ENCODE results near the gene MGST2.

The MGST2 gene

GRCh38 chr4:139676913-139677585, 11.4 kb downstream of the MGST2 start:
- TF ChIP-seq CTCF (IDR thresholded peaks at IDR 0.05; ENCODE audit: borderline replicate concordance, insufficient read depth, low read depth, low read length) = no peak

GRCh38 chr4:139682309-139682708, 16.7 kb downstream of the MGST2 start:
- H3K4me3 ChIP-seq (ENCODE audit: low read depth, low read length) = no peak overlapping the region
- TF ChIP-seq CTCF (IDR thresholded peaks at IDR 0.05; ENCODE audit: borderline replicate concordance, insufficient read depth, low read depth, low read length) = no peak

More at GRCh38 chr4:139676913-139677585, 11.4 kb downstream of the MGST2 start:
- no peak overlapping the region for H3K4me3 ChIP-seq (ENCODE audit: low read depth, low read length)

- no peak for TF ChIP-seq CTCF (IDR thresholded peaks at IDR 0.05; ENCODE audit: borderline replicate concordance, insufficient read depth, low read depth, low read length)
- no peak overlapping the region for H3K4me3 ChIP-seq (ENCODE audit: low read depth, low read length)
These were observed 17.1 kb downstream of the MGST2 start for GRCh38 chr4:139682741-139683151.

GRCh38 chr4:139684351-139684750, 18.7 kb downstream of the MGST2 start:
- no peak for TF ChIP-seq CTCF (IDR thresholded peaks at IDR 0.05; ENCODE audit: borderline replicate concordance, insufficient read depth, low read depth, low read length)

GRCh38 chr4:139685180-139685579, 19.6 kb downstream of the MGST2 start:
- no peak for TF ChIP-seq CTCF (IDR thresholded peaks at IDR 0.05; ENCODE audit: borderline replicate concordance, insufficient read depth, low read depth, low read length)
- H3K4me3 ChIP-seq (ENCODE audit: low read depth, low read length) = no peak overlapping the region

More at GRCh38 chr4:139684351-139684750, 18.7 kb downstream of the MGST2 start:
- H3K4me3 ChIP-seq (ENCODE audit: low read depth, low read length) = no peak overlapping the region

GRCh38 chr4:139686130-139686529, 20.5 kb downstream of the MGST2 start:
- no peak for TF ChIP-seq CTCF (IDR thresholded peaks at IDR 0.05; ENCODE audit: borderline replicate concordance, insufficient read depth, low read depth, low read length)
- H3K4me3 ChIP-seq (ENCODE audit: low read depth, low read length) = no peak overlapping the region

- no peak overlapping the region for H3K4me3 ChIP-seq (ENCODE audit: low read depth, low read length)
- TF ChIP-seq CTCF (IDR thresholded peaks at IDR 0.05; ENCODE audit: borderline replicate concordance, insufficient read depth, low read depth, low read length) = no peak
These were observed 21.4 kb downstream of the MGST2 start for GRCh38 chr4:139686988-139687387.

All from GM12875 (cell line).